ENCODE measurements around the gene FILIP1L. TPM values are rescaled to one million over a fixed set of nuclear protein-coding genes. Genes with fewer than 3 reads are reported as not detected.

Gene FILIP1L
- total RNA-seq, 1 experiment from 2014 or later: 0.07 TPM

DNA sequence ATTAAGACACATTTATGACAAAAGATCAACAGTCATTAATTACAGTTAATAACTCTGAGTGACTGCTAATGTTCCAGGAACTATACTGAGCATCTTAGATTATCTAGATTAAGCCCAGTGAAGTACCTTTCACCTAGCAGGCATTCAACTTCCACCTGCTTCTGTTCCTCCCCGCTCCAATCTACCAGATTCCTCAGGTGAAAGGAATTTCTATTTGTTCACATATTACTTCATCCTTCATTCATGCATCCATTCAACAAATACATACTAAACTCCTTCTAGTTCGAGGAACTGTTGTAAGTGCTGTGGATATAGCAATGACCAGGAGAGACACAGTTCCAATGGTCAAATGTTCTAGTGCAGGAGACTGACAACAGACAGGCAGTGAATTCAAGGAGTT is 139.3 kb downstream of the FILIP1L start:
- H4K5ac ChIP-seq (ENCODE audit: insufficient read length, low read depth, low read length): no peak overlapping the region
- H2BK5ac ChIP-seq (ENCODE audit: insufficient read length, low read length): no peak overlapping the region
- no peaks in the 10 kb centered on the region for H3K79me1 ChIP-seq (ENCODE audit: insufficient read depth, low read depth, low read length, poor library complexity, severe bottlenecking)
- H2AFZ ChIP-seq (ENCODE audit: low read length): no peak overlapping the region
- H3K27ac ChIP-seq (ENCODE audit: insufficient read length, low read depth, low read length): no peak overlapping the region
- H2BK12ac ChIP-seq (ENCODE audit: insufficient read length, low read depth, low read length): no peak overlapping the region
- no peaks in the 10 kb centered on the region for H3K23me2 ChIP-seq (ENCODE audit: insufficient read length, low read depth, low read length, poor library complexity, severe bottlenecking)
- H2BK15ac ChIP-seq (ENCODE audit: low read depth, low read length): no peak overlapping the region
- Mint-ChIP-seq H3K9me3 (no peaks in the 10 kb centered on the region; a peak in 2 of 5 replicates), H3K4me1 (no peaks in the 10 kb centered on the region), H3K36me3 (ENCODE audit: insufficient read depth in 1 of 3, low read depth in 3 of 3) (peaks cover 0 to 2% (median 0%) of the 10 kb centered on the region in 3 experiments; a peak in 2 of 7 replicates), H3K27me3 (ENCODE audit: low read depth) (no peaks in the 10 kb centered on the region), H3K27ac (no peak overlapping the region), H3K4me3 (no peak overlapping the region)
- H3K4ac ChIP-seq (ENCODE audit: low read depth, low read length): no peak overlapping the region
- H3K4me1 ChIP-seq (ENCODE audit: insufficient read depth, low read length): no peaks in the 10 kb centered on the region
- no peaks in the 10 kb centered on the region for H4K20me1 ChIP-seq (ENCODE audit: control insufficient read depth, insufficient read depth, insufficient read length)
- H2AK5ac ChIP-seq (ENCODE audit: insufficient read length, low read length): no peak overlapping the region
- no peak overlapping the region for H3K23ac ChIP-seq (ENCODE audit: insufficient read length, low read depth, low read length)
- H3K18ac ChIP-seq (ENCODE audit: insufficient read length, low read depth, low read length): no peak overlapping the region
- no peaks in the 10 kb centered on the region for H3K27me3 ChIP-seq (ENCODE audit: insufficient read depth, low read length)
- no peak overlapping the region for H2BK20ac ChIP-seq (ENCODE audit: low read depth, low read length, poor library complexity, severe bottlenecking)
- H3K56ac ChIP-seq (ENCODE audit: insufficient read length, low read depth, low read length): no peak overlapping the region
- H3K4me2 ChIP-seq (ENCODE audit: insufficient read depth, insufficient read length, low read length): no peak overlapping the region
- H2BK120ac ChIP-seq (ENCODE audit: low read depth, low read length, poor library complexity, severe bottlenecking): no peak overlapping the region
- H4K91ac ChIP-seq (ENCODE audit: insufficient read length, low read depth, low read length): no peak overlapping the region
- DNase-seq: no peak
- no peak overlapping the region for H3K14ac ChIP-seq (ENCODE audit: insufficient read depth, low read length)
- no peak overlapping the region for H3T11ph ChIP-seq (ENCODE audit: low read length)
- H3K9ac ChIP-seq (ENCODE audit: extremely low read depth, insufficient read length, low read length): no peak overlapping the region
- TF ChIP-seq, protein P1, sequence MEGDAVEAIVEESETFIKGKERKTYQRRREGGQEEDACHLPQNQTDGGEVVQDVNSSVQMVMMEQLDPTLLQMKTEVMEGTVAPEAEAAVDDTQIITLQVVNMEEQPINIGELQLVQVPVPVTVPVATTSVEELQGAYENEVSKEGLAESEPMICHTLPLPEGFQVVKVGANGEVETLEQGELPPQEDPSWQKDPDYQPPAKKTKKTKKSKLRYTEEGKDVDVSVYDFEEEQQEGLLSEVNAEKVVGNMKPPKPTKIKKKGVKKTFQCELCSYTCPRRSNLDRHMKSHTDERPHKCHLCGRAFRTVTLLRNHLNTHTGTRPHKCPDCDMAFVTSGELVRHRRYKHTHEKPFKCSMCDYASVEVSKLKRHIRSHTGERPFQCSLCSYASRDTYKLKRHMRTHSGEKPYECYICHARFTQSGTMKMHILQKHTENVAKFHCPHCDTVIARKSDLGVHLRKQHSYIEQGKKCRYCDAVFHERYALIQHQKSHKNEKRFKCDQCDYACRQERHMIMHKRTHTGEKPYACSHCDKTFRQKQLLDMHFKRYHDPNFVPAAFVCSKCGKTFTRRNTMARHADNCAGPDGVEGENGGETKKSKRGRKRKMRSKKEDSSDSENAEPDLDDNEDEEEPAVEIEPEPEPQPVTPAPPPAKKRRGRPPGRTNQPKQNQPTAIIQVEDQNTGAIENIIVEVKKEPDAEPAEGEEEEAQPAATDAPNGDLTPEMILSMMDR (conservative IDR thresholded peaks at IDR 0.05): no peak
- no CpG with 5 or more reads among the region's 2 CpGs for WGBS (ENCODE audit: extremely low coverage, insufficient read length, low lambda C conversion rate)
- H3K9me3 ChIP-seq (ENCODE audit: control insufficient read depth, low read depth, low read length): no peaks in the 10 kb centered on the region
- no peaks in the 10 kb centered on the region for H3K79me2 ChIP-seq (ENCODE audit: insufficient read depth, low read length)
- no peak overlapping the region for H4K8ac ChIP-seq (replicated peaks; ENCODE audit: insufficient read length, low read depth, low read length)
